IMR-90 (cell line): ENCODE measurements around the gene GRAP.

ENCODE experiments used
- CEBPB ChIP-seq: IDR thresholded peaks from 2 replicates; pipeline ENCODE4 v1.6.1; 2012; ENCODE audit warnings: low read depth, low read length, improper control_type of control experiment
- CHD1 ChIP-seq: IDR thresholded peaks from 2 replicates; pipeline ENCODE4 v1.6.1; 2012; ENCODE audit warnings: low read depth, low read length, improper control_type of control experiment
- CTCF ChIP-seq: conservative IDR thresholded peaks from 2 replicates; pipeline ENCODE4 v1.5.1; 2012; ENCODE audit warnings: mild to moderate bottlenecking, low read depth, low read length, improper control_type of control experiment
- ELK1 ChIP-seq: fragments of 150-350 bp; IDR thresholded peaks from 2 replicates; pipeline ENCODE4 v1.6.1; 2016; ENCODE audit warnings: low read depth, mild to moderate bottlenecking, low read length, moderate library complexity, borderline replicate concordance
- MXI1 ChIP-seq: IDR thresholded peaks from 2 replicates; pipeline ENCODE4 v1.6.1; 2012; ENCODE audit warnings: low read depth, mild to moderate bottlenecking, low read length, moderate library complexity, borderline replicate concordance
- POLR2A ChIP-seq: IDR thresholded peaks from 2 replicates; pipeline ENCODE4 v1.6.1; 2012; ENCODE audit warnings: mild to moderate bottlenecking, low read depth, low read length
- RCOR1 ChIP-seq: IDR thresholded peaks from 2 replicates; pipeline ENCODE4 v1.6.1; 2012; ENCODE audit warnings: mild to moderate bottlenecking, low read length, improper control_type of control experiment; ENCODE audit not compliant: insufficient replicate concordance

GRCh38 chr17:19017401-19017800 is 29.4 kb downstream of the GRAP start:
- no peak for TF ChIP-seq CHD1
- TF ChIP-seq CTCF = no peak
- TF ChIP-seq MXI1 = no peak
- no peak for TF ChIP-seq RCOR1
- no peak for TF ChIP-seq POLR2A
- no peak for TF ChIP-seq CEBPB
- TF ChIP-seq ELK1 = no peak
